Liver (tissue), 3 donors: Measurements from ENCODE around the gene ABCC5.

Source experiments
- CTCF ChIP-seq: fragments of 150-350 bp; IDR thresholded peaks from 2 replicates; pipeline ENCODE4 v1.5.1; 2017; ENCODE audit warnings: improper control_type of control experiment, low read depth, low read length; ENCODE audit not compliant: missing input control
- EGR1 ChIP-seq, 2 donors: IDR thresholded peaks; 2 replicates each; pipeline ENCODE4 v1.6.1; 2016 to 2018; ENCODE audit warnings: antibody characterized with exemption in 2 of 2, low read depth in 2 of 2
- GABPA ChIP-seq, 2 donors: IDR thresholded peaks in 1 of 2; conservative IDR thresholded peaks in 1 of 2; 2 replicates each; pipeline ENCODE4 v1.6.1; 2016; ENCODE audit warnings: antibody characterized with exemption in 2 of 2, mild to moderate bottlenecking in 1 of 2, moderate library complexity in 1 of 2
- HNF4G ChIP-seq: IDR thresholded peaks from 2 replicates; pipeline ENCODE4 v1.6.1; 2016; ENCODE audit warnings: antibody characterized with exemption
- JUND ChIP-seq, 2 donors: IDR thresholded peaks; 2 replicates each; pipeline ENCODE4 v1.6.1; 2016; ENCODE audit warnings: antibody characterized with exemption in 2 of 2
- MAX ChIP-seq: IDR thresholded peaks from 2 replicates; pipeline ENCODE4 v1.6.1; 2016; ENCODE audit warnings: antibody characterized with exemption
- REST ChIP-seq: IDR thresholded peaks from 2 replicates; pipeline ENCODE4 v1.6.1; 2016; ENCODE audit warnings: antibody characterized with exemption, mild to moderate bottlenecking
- TAF1 ChIP-seq: conservative IDR thresholded peaks from 2 replicates; pipeline ENCODE4 v1.6.1; 2016; ENCODE audit warnings: antibody characterized with exemption, mild to moderate bottlenecking
- YY1 ChIP-seq: IDR thresholded peaks from 2 replicates; pipeline ENCODE4 v1.6.1; 2016; ENCODE audit warnings: antibody characterized with exemption, mild to moderate bottlenecking
- ZBTB33 ChIP-seq: IDR thresholded peaks from 2 replicates; pipeline ENCODE4 v1.6.1; 2016; ENCODE audit warnings: antibody characterized with exemption
- TF ChIP-seq, protein P1 (sequence below): IDR thresholded peaks from 2 replicates; pipeline ENCODE4 v1.6.1; 2016; ENCODE audit warnings: antibody characterized with exemption
- donor health status: healthy.
- donor health status: healthy.

DNA sequence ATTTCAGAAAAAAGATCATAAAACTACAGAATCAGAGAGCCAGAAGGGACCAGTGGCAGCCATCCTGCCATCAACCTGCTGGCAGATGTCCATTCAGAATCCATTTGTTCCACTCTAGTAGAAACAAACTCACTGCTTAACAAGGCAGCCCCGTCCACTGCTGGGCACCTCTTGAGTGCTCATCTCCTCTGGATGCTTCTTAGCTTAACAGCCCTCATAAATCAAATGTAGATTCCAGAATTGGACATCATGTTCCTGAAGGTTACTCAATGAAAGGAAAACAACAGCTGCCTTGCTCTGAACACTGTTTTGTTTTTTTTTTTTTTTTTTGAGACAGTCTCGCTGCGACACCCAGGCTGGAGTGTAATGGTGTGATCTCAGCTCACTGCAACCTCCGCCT, 37.3 kb downstream of the ABCC5 start:
- TF ChIP-seq, protein P1, sequence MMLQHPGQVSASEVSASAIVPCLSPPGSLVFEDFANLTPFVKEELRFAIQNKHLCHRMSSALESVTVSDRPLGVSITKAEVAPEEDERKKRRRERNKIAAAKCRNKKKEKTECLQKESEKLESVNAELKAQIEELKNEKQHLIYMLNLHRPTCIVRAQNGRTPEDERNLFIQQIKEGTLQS = no peak
- TF ChIP-seq CTCF = no peak
- no peak for TF ChIP-seq YY1
- no peak for TF ChIP-seq ZBTB33
- TF ChIP-seq TAF1 = no peak
- no peak for TF ChIP-seq MAX
- TF ChIP-seq JUND (IDR thresholded peaks at IDR 0.05) = no peak
- TF ChIP-seq HNF4G = no peak
- no peak for TF ChIP-seq REST
- TF ChIP-seq GABPA (IDR thresholded peaks at IDR 0.05 in 1 of 2, conservative IDR thresholded peaks at IDR 0.05 in 1 of 2) = no peak
- no peak for TF ChIP-seq EGR1 (IDR thresholded peaks at IDR 0.05; ENCODE audit: low read depth in 2 of 2)
